Suprapubic skin (tissue), 4 donors: ENCODE results near the gene CCN5. TPM values are rescaled to one million over a fixed set of nuclear protein-coding genes. Genes with fewer than 3 reads are reported as not detected.

ENCODE experiments used
- DNase-seq, 2 donors: peaks; one replicate each; pipeline ENCODE4 v3.0.0-alpha.2; 2019; ENCODE audit warnings: low spot score in 2 of 2
- H3K27ac ChIP-seq: fragments of 200-600 bp; sonication (generic); one replicate; pipeline ENCODE4 v1.5.1; 2019
- H3K27me3 ChIP-seq: fragments of 200-600 bp; sonication (generic); one replicate; pipeline ENCODE4 v1.5.1; 2019
- H3K36me3 ChIP-seq: fragments of 200-600 bp; sonication (generic); one replicate; pipeline ENCODE4 v1.5.1; 2019
- H3K4me1 ChIP-seq: fragments of 200-600 bp; sonication (generic); one replicate; pipeline ENCODE4 v1.5.1; 2019
- H3K4me3 ChIP-seq: fragments of 200-600 bp; sonication (generic); one replicate; pipeline ENCODE4 v1.5.1; 2019; ENCODE audit warnings: mild to moderate bottlenecking
- H3K9me3 ChIP-seq: fragments of 200-600 bp; sonication (generic); one replicate; pipeline ENCODE4 v1.5.1; 2019
- EP300 ChIP-seq: sonication (generic); formaldehyde crosslinking; IDR thresholded peaks from one replicate; pipeline ENCODE4 v1.6.1; 2017; ENCODE audit warnings: antibody characterized with exemption
- POLR2A ChIP-seq, 2 donors: fragments of 450-650 bp; IDR thresholded peaks; one replicate each; pipeline ENCODE4 v1.6.1; 2017; ENCODE audit warnings: antibody characterized with exemption in 2 of 2, mild to moderate bottlenecking in 2 of 2, moderate library complexity in 2 of 2
- POLR2AphosphoS5 ChIP-seq, 3 donors: sonication (generic); formaldehyde crosslinking; IDR thresholded peaks; one replicate each; pipeline ENCODE4 v1.6.1; 2017; ENCODE audit warnings: antibody characterized with exemption in 3 of 3
- whole genome bisulfite sequencing: methylation state at CpG from one replicate; pipeline ENCODE4 v1.1.5; 2018; 5-methylcytosine and 5-hydroxymethylcytosine counted together
- total RNA-seq, 4 donors: library from RNA; depleted of rRNA; stranded (reverse); fragments of >200 nt; gene quantifications; one replicate each; pipeline ENCODE4 v1.1.0, GENCODE V29; 2016
- TF ChIP-seq, protein P1 (sequence below), 2 donors: fragments of 200-600 bp in 1 of 2; fragments of 450-650 bp in 1 of 2; sonication (generic) in 1 of 2; IDR thresholded peaks; one replicate each; pipeline ENCODE4 v1.5.1; 2016 to 2019; ENCODE audit warnings: antibody characterized with exemption in 2 of 2, mild to moderate bottlenecking in 1 of 2, moderate library complexity in 1 of 2

Gene CCN5
- total RNA-seq, 4 donors from 2014 or later = 40.1 to 137 (median 87.9) TPM

GRCh38 chr20:44715499-44716308, 535 bp downstream of the CCN5 start:
- Histone ChIP-seq H3K4me1 (peaks cover 58% of the 10 kb centered on the region), H3K4me3 (peak overlapping the region; percentile 49), H3K36me3 (no peaks in the 10 kb centered on the region), H3K27me3 (no peaks in the 10 kb centered on the region), H3K27ac (peak overlapping the region; percentile 86), H3K9me3 (no peaks in the 10 kb centered on the region)
- no peak for DNase-seq
- 38% methylated on average over 2 of the region's 5 CpGs for WGBS
- TF ChIP-seq POLR2AphosphoS5 (IDR thresholded peaks at IDR 0.05) = no peak
- no peak for TF ChIP-seq EP300

GRCh38 chr20:44716309-44717106, 1.3 kb downstream of the CCN5 start:
- TF ChIP-seq EP300 = no peak
- TF ChIP-seq POLR2A (IDR thresholded peaks at IDR 0.05) = no peak
- no peak for TF ChIP-seq POLR2AphosphoS5 (IDR thresholded peaks at IDR 0.05)
- TF ChIP-seq, protein P1, sequence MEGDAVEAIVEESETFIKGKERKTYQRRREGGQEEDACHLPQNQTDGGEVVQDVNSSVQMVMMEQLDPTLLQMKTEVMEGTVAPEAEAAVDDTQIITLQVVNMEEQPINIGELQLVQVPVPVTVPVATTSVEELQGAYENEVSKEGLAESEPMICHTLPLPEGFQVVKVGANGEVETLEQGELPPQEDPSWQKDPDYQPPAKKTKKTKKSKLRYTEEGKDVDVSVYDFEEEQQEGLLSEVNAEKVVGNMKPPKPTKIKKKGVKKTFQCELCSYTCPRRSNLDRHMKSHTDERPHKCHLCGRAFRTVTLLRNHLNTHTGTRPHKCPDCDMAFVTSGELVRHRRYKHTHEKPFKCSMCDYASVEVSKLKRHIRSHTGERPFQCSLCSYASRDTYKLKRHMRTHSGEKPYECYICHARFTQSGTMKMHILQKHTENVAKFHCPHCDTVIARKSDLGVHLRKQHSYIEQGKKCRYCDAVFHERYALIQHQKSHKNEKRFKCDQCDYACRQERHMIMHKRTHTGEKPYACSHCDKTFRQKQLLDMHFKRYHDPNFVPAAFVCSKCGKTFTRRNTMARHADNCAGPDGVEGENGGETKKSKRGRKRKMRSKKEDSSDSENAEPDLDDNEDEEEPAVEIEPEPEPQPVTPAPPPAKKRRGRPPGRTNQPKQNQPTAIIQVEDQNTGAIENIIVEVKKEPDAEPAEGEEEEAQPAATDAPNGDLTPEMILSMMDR (IDR thresholded peaks at IDR 0.05) = no peak
- DNase-seq = no peak
- H3K4me3 ChIP-seq = peak overlapping the region; percentile 49
- H3K36me3 ChIP-seq = no peaks in the 10 kb centered on the region
- H3K27ac ChIP-seq = peak overlapping the region; percentile 86
- peaks cover 59% of the 10 kb centered on the region for H3K4me1 ChIP-seq
- no peaks in the 10 kb centered on the region for H3K9me3 ChIP-seq
- WGBS = 37% methylated on average over 13 of the region's 13 CpGs
- H3K27me3 ChIP-seq = no peaks in the 10 kb centered on the region

- H3K4me1 ChIP-seq = peaks cover 55% of the 10 kb centered on the region
- H3K4me3 ChIP-seq = peak overlapping the region; percentile 49
- TF ChIP-seq EP300 (no peak), POLR2A (IDR thresholded peaks at IDR 0.05) (no peak)
- TF ChIP-seq, protein P1 (IDR thresholded peaks at IDR 0.05) = peak in 1 of 2 donors; percentile 13
Measured at GRCh38 chr20:44717986-44718385, 2.8 kb downstream of the CCN5 start.

DNA sequence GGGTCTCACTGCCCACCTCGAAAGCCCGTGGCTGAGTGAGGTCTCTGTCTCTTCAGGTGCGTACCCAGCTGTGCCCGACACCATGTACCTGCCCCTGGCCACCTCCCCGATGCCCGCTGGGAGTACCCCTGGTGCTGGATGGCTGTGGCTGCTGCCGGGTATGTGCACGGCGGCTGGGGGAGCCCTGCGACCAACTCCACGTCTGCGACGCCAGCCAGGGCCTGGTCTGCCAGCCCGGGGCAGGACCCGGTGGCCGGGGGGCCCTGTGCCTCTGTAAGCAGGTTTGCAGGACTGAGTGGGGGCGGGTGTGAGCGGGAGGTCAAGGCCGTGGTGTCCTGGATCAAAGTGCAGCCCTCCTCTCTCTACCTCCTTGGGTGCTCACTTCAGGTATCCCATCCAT, 4.7 kb downstream of the CCN5 start:
- DNase-seq = no peak
- WGBS = 95% methylated on average over 17 of the region's 19 CpGs
- peaks cover 43% of the 10 kb centered on the region for H3K4me1 ChIP-seq
- H3K4me3 ChIP-seq = peak overlapping the region; percentile 49
- no peaks in the 10 kb centered on the region for H3K27me3 ChIP-seq
- TF ChIP-seq POLR2A (IDR thresholded peaks at IDR 0.05) = no peak
- TF ChIP-seq, protein P1 (IDR thresholded peaks at IDR 0.05) = no peak
- TF ChIP-seq POLR2AphosphoS5 (IDR thresholded peaks at IDR 0.05) = no peak
- no peak for TF ChIP-seq EP300
- H3K9me3 ChIP-seq = no peaks in the 10 kb centered on the region
- peak overlapping the region; percentile 86 for H3K27ac ChIP-seq
- no peaks in the 10 kb centered on the region for H3K36me3 ChIP-seq

More at GRCh38 chr20:44717986-44718385, 2.8 kb downstream of the CCN5 start:
- Histone ChIP-seq H3K36me3 (no peaks in the 10 kb centered on the region), H3K27me3 (no peaks in the 10 kb centered on the region), H3K27ac (peak overlapping the region; percentile 86), H3K9me3 (no peaks in the 10 kb centered on the region)
- 57% methylated on average over 10 of the region's 10 CpGs for WGBS
- DNase-seq = no peak

- peaks cover 35% of the 10 kb centered on the region for H3K4me1 ChIP-seq
- no peaks in the 10 kb centered on the region for H3K9me3 ChIP-seq
- peak overlapping the region; percentile 86 for H3K27ac ChIP-seq
- H3K27me3 ChIP-seq = no peaks in the 10 kb centered on the region
- no peak for TF ChIP-seq POLR2A (IDR thresholded peaks at IDR 0.05)
- no peak for TF ChIP-seq EP300
- no peak for TF ChIP-seq POLR2AphosphoS5 (IDR thresholded peaks at IDR 0.05)
- TF ChIP-seq, protein P1 (IDR thresholded peaks at IDR 0.05) = no peak
- 5% methylated on average over 7 of the region's 7 CpGs for WGBS
- peak overlapping the region; percentile 49 for H3K4me3 ChIP-seq
- no peaks in the 10 kb centered on the region for H3K36me3 ChIP-seq
- no peak for DNase-seq
Measured at GRCh38 chr20:44720621-44720996, 5.4 kb downstream of the CCN5 start.
